ENCODE data around the gene DLEC1.
A peak's percentile ranks its signal among the peaks of the same experiment; 100 is the strongest.

Gene DLEC1

GRCh38 chr3:37997791-37998370, 41.1 kb upstream of the DLEC1 start:
- TF ChIP-seq ZNF274 (IDR thresholded peaks at IDR 0.05; ENCODE audit: low read depth, low read length) (no peak), SUZ12 (IDR thresholded peaks at IDR 0.05; ENCODE audit: extremely low read depth, insufficient read depth, insufficient read length) (no peak), YY1 (IDR thresholded peaks at IDR 0.05; ENCODE audit: insufficient read depth, insufficient read length) (no peak)
- H3K36me3 ChIP-seq (ENCODE audit: insufficient read depth, insufficient read length, low read length): no peaks in the 10 kb centered on the region
- H3K4me1 ChIP-seq (ENCODE audit: insufficient read depth, insufficient read length): peaks cover 17% of the 10 kb centered on the region
- H3K9ac ChIP-seq (ENCODE audit: insufficient read length, low read depth): peak overlapping the region; percentile 79
- peaks cover 6% of the 10 kb centered on the region for H3K27me3 ChIP-seq (ENCODE audit: insufficient read depth, insufficient read length)
- no peak for DNase-seq (ENCODE audit: low read depth, low spot score)
- H3K4me3 ChIP-seq (ENCODE audit: insufficient read length, low read depth): no peak overlapping the region
- no peaks in the 10 kb centered on the region for H3K9me3 ChIP-seq (ENCODE audit: insufficient read depth, low read length)

DNA sequence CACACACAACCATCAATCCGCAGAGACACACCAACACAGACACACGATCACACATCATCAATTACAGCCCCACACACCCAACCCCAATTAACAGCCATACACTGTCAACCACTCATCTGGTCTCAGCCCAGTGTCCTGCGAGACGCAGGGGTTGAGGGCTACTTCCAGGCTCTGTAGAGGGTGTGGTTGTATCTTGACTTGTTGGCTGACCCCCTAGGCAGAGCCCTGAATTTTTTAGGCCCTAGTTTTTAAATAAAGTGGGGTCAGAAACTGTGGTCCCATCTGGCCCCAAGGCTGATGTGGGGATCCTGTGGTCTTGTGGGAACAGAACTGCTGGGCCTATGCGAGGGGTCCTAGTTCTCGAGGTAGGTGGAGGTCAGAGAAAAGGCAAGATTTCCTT, 39.2 kb upstream of the DLEC1 start:
- H3K9ac ChIP-seq (ENCODE audit: insufficient read length, low read depth): no peak overlapping the region

DNA sequence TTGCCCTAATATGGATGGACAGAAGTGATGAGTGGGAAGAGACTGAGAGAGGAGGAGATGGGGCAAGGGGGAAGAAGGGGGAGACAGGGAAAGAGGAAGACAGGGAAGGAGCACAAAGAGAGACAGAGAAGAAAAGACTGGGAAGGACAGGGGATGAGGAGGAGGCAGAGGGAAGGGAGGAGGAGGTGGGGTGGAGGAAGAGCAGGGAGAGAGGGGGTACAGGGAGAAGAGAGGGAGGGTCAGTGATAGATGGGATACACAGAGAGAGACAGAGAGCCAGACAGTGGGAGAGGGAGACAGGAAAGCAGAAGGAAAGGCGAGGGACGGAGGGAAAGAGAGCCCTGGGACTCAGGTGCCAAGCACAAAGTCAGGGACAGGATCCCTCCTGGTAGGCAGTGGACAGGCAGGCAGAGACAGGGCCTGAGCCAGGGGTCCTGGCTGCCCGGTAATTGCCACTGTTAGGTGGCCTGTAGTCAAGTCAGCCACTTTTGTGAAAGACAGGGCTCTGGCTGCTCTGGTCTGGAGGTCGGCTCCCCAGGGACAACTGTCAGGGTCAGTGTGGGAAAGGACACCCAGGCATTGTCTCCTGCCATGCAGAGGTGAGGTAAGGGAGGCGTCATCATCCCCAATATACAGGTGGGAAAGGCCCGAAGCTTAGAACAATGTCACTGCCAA, 38.6 kb upstream of the DLEC1 start:
- Histone ChIP-seq H3K4me3 (ENCODE audit: insufficient read length, low read depth) (no peak overlapping the region), H3K36me3 (ENCODE audit: insufficient read depth, insufficient read length, low read length) (no peaks in the 10 kb centered on the region), H3K9ac (ENCODE audit: insufficient read length, low read depth) (no peak overlapping the region), H3K9me3 (ENCODE audit: insufficient read depth, low read length) (no peaks in the 10 kb centered on the region), H3K4me1 (ENCODE audit: insufficient read depth, insufficient read length) (peaks cover 31% of the 10 kb centered on the region), H3K27me3 (ENCODE audit: insufficient read depth, insufficient read length) (peaks cover 6% of the 10 kb centered on the region)
- no peak for DNase-seq (ENCODE audit: low read depth, low spot score)
- TF ChIP-seq ZNF274 (IDR thresholded peaks at IDR 0.05; ENCODE audit: low read depth, low read length) (no peak), YY1 (IDR thresholded peaks at IDR 0.05; ENCODE audit: insufficient read depth, insufficient read length) (no peak), SUZ12 (IDR thresholded peaks at IDR 0.05; ENCODE audit: extremely low read depth, insufficient read depth, insufficient read length) (no peak)

More for the DNA sequence above, 39.2 kb upstream of the DLEC1 start:
- Histone ChIP-seq H3K4me3 (ENCODE audit: insufficient read length, low read depth) (no peak overlapping the region), H3K9me3 (ENCODE audit: insufficient read depth, low read length) (no peaks in the 10 kb centered on the region), H3K27me3 (ENCODE audit: insufficient read depth, insufficient read length) (peaks cover 6% of the 10 kb centered on the region), H3K36me3 (ENCODE audit: insufficient read depth, insufficient read length, low read length) (no peaks in the 10 kb centered on the region), H3K4me1 (ENCODE audit: insufficient read depth, insufficient read length) (peaks cover 28% of the 10 kb centered on the region)
- no peak for TF ChIP-seq YY1 (IDR thresholded peaks at IDR 0.05; ENCODE audit: insufficient read depth, insufficient read length)
- TF ChIP-seq SUZ12 (IDR thresholded peaks at IDR 0.05; ENCODE audit: extremely low read depth, insufficient read depth, insufficient read length): no peak
- TF ChIP-seq ZNF274 (IDR thresholded peaks at IDR 0.05; ENCODE audit: low read depth, low read length): no peak
- DNase-seq (ENCODE audit: low read depth, low spot score): no peak

- H3K27me3 ChIP-seq (ENCODE audit: insufficient read depth, insufficient read length): peaks cover 6% of the 10 kb centered on the region
- DNase-seq (ENCODE audit: low read depth, low spot score): no peak
- H3K4me1 ChIP-seq (ENCODE audit: insufficient read depth, insufficient read length): peaks cover 31% of the 10 kb centered on the region
- no peak for TF ChIP-seq YY1 (IDR thresholded peaks at IDR 0.05; ENCODE audit: insufficient read depth, insufficient read length)
- TF ChIP-seq SUZ12 (IDR thresholded peaks at IDR 0.05; ENCODE audit: extremely low read depth, insufficient read depth, insufficient read length): no peak
- TF ChIP-seq ZNF274 (IDR thresholded peaks at IDR 0.05; ENCODE audit: low read depth, low read length): no peak
- no peak overlapping the region for H3K4me3 ChIP-seq (ENCODE audit: insufficient read length, low read depth)
- peaks cover under 1% of the 10 kb centered on the region for H3K36me3 ChIP-seq (ENCODE audit: insufficient read depth, insufficient read length, low read length)
- no peaks in the 10 kb centered on the region for H3K9me3 ChIP-seq (ENCODE audit: insufficient read depth, low read length)
- no peak overlapping the region for H3K9ac ChIP-seq (ENCODE audit: insufficient read length, low read depth)
Observed at GRCh38 chr3:38000965-38001455, 38.0 kb upstream of the DLEC1 start.

DNA sequence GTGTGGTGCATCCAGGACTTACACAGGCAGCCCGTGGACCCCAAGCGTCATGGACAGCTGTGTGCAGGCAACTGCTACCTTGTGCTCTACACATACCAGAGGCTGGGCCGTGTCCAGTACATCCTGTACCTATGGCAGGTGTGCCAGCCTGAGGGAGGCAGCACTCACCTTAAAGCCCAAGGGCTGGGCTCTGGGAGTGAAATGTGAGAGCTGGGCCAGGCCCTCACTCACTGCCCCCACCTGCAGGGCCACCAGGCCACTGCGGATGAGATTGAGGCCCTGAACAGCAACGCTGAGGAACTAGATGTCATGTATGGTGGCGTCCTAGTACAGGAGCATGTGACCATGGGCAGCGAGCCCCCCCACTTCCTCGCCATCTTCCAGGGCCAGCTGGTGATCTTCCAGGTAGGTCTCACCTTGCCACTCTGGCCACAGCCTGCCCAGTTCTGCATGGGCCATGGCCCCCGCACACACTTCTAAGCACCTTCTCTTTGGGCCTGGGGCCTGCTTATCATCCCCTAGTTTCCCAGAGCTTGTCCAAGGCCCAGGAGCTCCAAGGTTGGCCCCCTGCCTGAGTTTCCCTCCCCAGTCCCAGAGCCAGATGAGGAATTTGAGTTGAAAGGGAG, 37.4 kb upstream of the DLEC1 start:
- DNase-seq (ENCODE audit: low read depth, low spot score): no peak
- Histone ChIP-seq H3K36me3 (ENCODE audit: insufficient read depth, insufficient read length, low read length) (peaks cover 6% of the 10 kb centered on the region), H3K9ac (ENCODE audit: insufficient read length, low read depth) (no peak overlapping the region), H3K9me3 (ENCODE audit: insufficient read depth, low read length) (no peaks in the 10 kb centered on the region), H3K27me3 (ENCODE audit: insufficient read depth, insufficient read length) (peaks cover 6% of the 10 kb centered on the region), H3K4me1 (ENCODE audit: insufficient read depth, insufficient read length) (peaks cover 31% of the 10 kb centered on the region), H3K4me3 (ENCODE audit: insufficient read length, low read depth) (no peak overlapping the region)
- TF ChIP-seq YY1 (IDR thresholded peaks at IDR 0.05; ENCODE audit: insufficient read depth, insufficient read length): no peak
- TF ChIP-seq ZNF274 (IDR thresholded peaks at IDR 0.05; ENCODE audit: low read depth, low read length): no peak
- TF ChIP-seq SUZ12 (IDR thresholded peaks at IDR 0.05; ENCODE audit: extremely low read depth, insufficient read depth, insufficient read length): no peak

- no peak overlapping the region for H3K9ac ChIP-seq (ENCODE audit: insufficient read length, low read depth)
- peaks cover 6% of the 10 kb centered on the region for H3K27me3 ChIP-seq (ENCODE audit: insufficient read depth, insufficient read length)
- TF ChIP-seq SUZ12 (IDR thresholded peaks at IDR 0.05; ENCODE audit: extremely low read depth, insufficient read depth, insufficient read length) (no peak), YY1 (IDR thresholded peaks at IDR 0.05; ENCODE audit: insufficient read depth, insufficient read length) (no peak), ZNF274 (IDR thresholded peaks at IDR 0.05; ENCODE audit: low read depth, low read length) (no peak)
- no peak overlapping the region for H3K4me3 ChIP-seq (ENCODE audit: insufficient read length, low read depth)
- H3K4me1 ChIP-seq (ENCODE audit: insufficient read depth, insufficient read length): peaks cover 31% of the 10 kb centered on the region
- H3K36me3 ChIP-seq (ENCODE audit: insufficient read depth, insufficient read length, low read length): peaks cover 11% of the 10 kb centered on the region
- DNase-seq (ENCODE audit: low read depth, low spot score): no peak
- H3K9me3 ChIP-seq (ENCODE audit: insufficient read depth, low read length): no peaks in the 10 kb centered on the region
Observed at GRCh38 chr3:38002291-38002876, 36.6 kb upstream of the DLEC1 start.

GRCh38 chr3:38002940-38003339, 36.1 kb upstream of the DLEC1 start:
- TF ChIP-seq SUZ12 (IDR thresholded peaks at IDR 0.05; ENCODE audit: extremely low read depth, insufficient read depth, insufficient read length): no peak
- no peak for TF ChIP-seq ZNF274 (IDR thresholded peaks at IDR 0.05; ENCODE audit: low read depth, low read length)
- TF ChIP-seq YY1 (IDR thresholded peaks at IDR 0.05; ENCODE audit: insufficient read depth, insufficient read length): no peak
- Histone ChIP-seq H3K36me3 (ENCODE audit: insufficient read depth, insufficient read length, low read length) (peaks cover 17% of the 10 kb centered on the region), H3K4me1 (ENCODE audit: insufficient read depth, insufficient read length) (peaks cover 29% of the 10 kb centered on the region), H3K4me3 (ENCODE audit: insufficient read length, low read depth) (no peak overlapping the region), H3K27me3 (ENCODE audit: insufficient read depth, insufficient read length) (peaks cover 6% of the 10 kb centered on the region), H3K9ac (ENCODE audit: insufficient read length, low read depth) (peak overlapping the region; percentile 14), H3K9me3 (ENCODE audit: insufficient read depth, low read length) (no peaks in the 10 kb centered on the region)
- no peak for DNase-seq (ENCODE audit: low read depth, low spot score)

Data from NT2/D1 (cell line).